Esophagus muscularis mucosa (tissue), 4 donors: ENCODE data around the gene PPID. TPM values are rescaled to one million over a fixed set of nuclear protein-coding genes. Genes with fewer than 3 reads are reported as not detected.

ENCODE experiments used
- DNase-seq: peaks from one replicate; pipeline ENCODE4 v3.0.0-alpha.2; 2017; ENCODE audit errors: extremely low spot score
- H3K27ac ChIP-seq, 4 donors: fragments of 200-600 bp; sonication (generic); replicated peaks in 1 of 4; 1 replicate in 3 of 4; 2 replicates in 1 of 4; pipeline ENCODE4 v1.5.1; 2016 to 2019; ENCODE audit warnings: mild to moderate bottlenecking in 1 of 4
- H3K27me3 ChIP-seq, 4 donors: fragments of 200-600 bp; sonication (generic); one replicate each; pipeline versions ENCODE4 v1.5.1 to v1.6.0; 2016 to 2019
- H3K36me3 ChIP-seq, 4 donors: fragments of 200-600 bp; sonication (generic); one replicate each; pipeline ENCODE4 v1.5.1; 2016 to 2019
- H3K4me1 ChIP-seq, 4 donors: fragments of 200-600 bp; sonication (generic); one replicate each; pipeline ENCODE4 v1.5.1; 2016 to 2019
- H3K4me3 ChIP-seq, 4 donors: fragments of 200-600 bp; sonication (generic); 1 replicate in 2 of 4; 2 replicates in 2 of 4; pipeline ENCODE4 v1.5.1; 2016 to 2019; ENCODE audit warnings: mild to moderate bottlenecking in 4 of 4, moderate library complexity in 1 of 4
- H3K9me3 ChIP-seq, 4 donors: fragments of 200-600 bp; sonication (generic); 1 replicate in 3 of 4; 2 replicates in 1 of 4; pipeline ENCODE4 v1.5.1; 2016 to 2019
- CTCF ChIP-seq, 3 experiments: fragments of 200-600 bp in 2 of 3; fragments of 450-650 bp in 1 of 3; sonication (generic) in 2 of 3; IDR thresholded peaks; one replicate each; pipeline ENCODE4 v1.5.1; 2017 to 2019; ENCODE audit warnings: antibody characterized with exemption in 3 of 3, mild to moderate bottlenecking in 2 of 3, moderate library complexity in 1 of 3
- EP300 ChIP-seq: sonication (generic); formaldehyde crosslinking; IDR thresholded peaks from one replicate; pipeline ENCODE4 v1.6.1; 2017; ENCODE audit warnings: antibody characterized with exemption
- POLR2A ChIP-seq: fragments of 450-650 bp; IDR thresholded peaks from one replicate; pipeline ENCODE4 v1.6.1; 2017; ENCODE audit warnings: antibody characterized with exemption, moderate library complexity, mild to moderate bottlenecking, low read depth
- POLR2AphosphoS5 ChIP-seq, 2 donors: sonication (generic); formaldehyde crosslinking; IDR thresholded peaks; one replicate each; pipeline ENCODE4 v1.6.1; 2017; ENCODE audit warnings: antibody characterized with exemption in 2 of 2
- WGBS: methylation state at CpG from one replicate; pipeline ENCODE4 v1.1.5; 2018; 5-methylcytosine and 5-hydroxymethylcytosine counted together
- intact Hi-C: fragments of 100-400 bp; cut with DNase I; formaldehyde crosslinking; loops from one replicate; pipeline ENCODE4 v1.15.1; 2023
- total RNA-seq, 4 donors: library from RNA; depleted of rRNA; stranded (reverse); fragments of >200 nt; gene quantifications; one replicate each; pipeline versions ENCODE4 v1.1.0 to v1.2.1, GENCODE V29; 2016

Gene PPID
- total RNA-seq, 4 donors from 2014 or later: 17.1 to 29.0 (median 25.8) TPM

GRCh38 chr4:158741326-158742021 is 18.3 kb upstream of the PPID start:
- Histone ChIP-seq H3K4me1 (no peaks in the 10 kb centered on the region), H3K27ac (no peak overlapping the region), H3K36me3 (no peaks in the 10 kb centered on the region), H3K9me3 (no peaks in the 10 kb centered on the region), H3K4me3 (no peak overlapping the region), H3K27me3 (no peaks in the 10 kb centered on the region)
- TF ChIP-seq POLR2AphosphoS5 (IDR thresholded peaks at IDR 0.05): no peak
- TF ChIP-seq CTCF (IDR thresholded peaks at IDR 0.05): no peak
- no peak for TF ChIP-seq POLR2A
- TF ChIP-seq EP300: no peak
- 94% methylated on average over 3 of the region's 3 CpGs for WGBS
- intact Hi-C loops: no loop called here
- no peak for DNase-seq

- TF ChIP-seq POLR2AphosphoS5 (IDR thresholded peaks at IDR 0.05): no peak
- no peak for TF ChIP-seq CTCF (IDR thresholded peaks at IDR 0.05)
- TF ChIP-seq POLR2A: no peak
- TF ChIP-seq EP300: no peak
- no peaks in the 10 kb centered on the region for H3K9me3 ChIP-seq
- H3K27me3 ChIP-seq: no peaks in the 10 kb centered on the region
- intact Hi-C loops: no loop called here
- H3K27ac ChIP-seq: no peak overlapping the region
- H3K36me3 ChIP-seq: no peaks in the 10 kb centered on the region
- no peak for DNase-seq
- H3K4me3 ChIP-seq: no peak overlapping the region
- 88% methylated on average over 2 of the region's 2 CpGs for WGBS
- H3K4me1 ChIP-seq: no peaks in the 10 kb centered on the region
Measured at GRCh38 chr4:158739600-158739999, 16.4 kb upstream of the PPID start.

- no peak for DNase-seq
- Histone ChIP-seq H3K27ac (no peak overlapping the region), H3K4me3 (no peak overlapping the region), H3K36me3 (no peaks in the 10 kb centered on the region), H3K27me3 (no peaks in the 10 kb centered on the region), H3K4me1 (no peaks in the 10 kb centered on the region), H3K9me3 (no peaks in the 10 kb centered on the region)
- WGBS: 97% methylated on average over 2 of the region's 2 CpGs
- TF ChIP-seq POLR2AphosphoS5 (IDR thresholded peaks at IDR 0.05): no peak
- TF ChIP-seq POLR2A: no peak
- no peak for TF ChIP-seq CTCF (IDR thresholded peaks at IDR 0.05)
- TF ChIP-seq EP300: no peak
- intact Hi-C loops: no loop called here
Measured at GRCh38 chr4:158738866-158739265, 15.7 kb upstream of the PPID start.

GRCh38 chr4:158729716-158730559 is 6.7 kb upstream of the PPID start:
- no peak for TF ChIP-seq POLR2A
- TF ChIP-seq EP300: no peak
- peak; percentile 84 to 95 (median 95) for TF ChIP-seq CTCF (IDR thresholded peaks at IDR 0.05)
- peak in 1 of 2 donors; percentile 45 for TF ChIP-seq POLR2AphosphoS5 (IDR thresholded peaks at IDR 0.05)
- H3K27me3 ChIP-seq: no peaks in the 10 kb centered on the region
- no peaks in the 10 kb centered on the region for H3K36me3 ChIP-seq
- H3K27ac ChIP-seq: no peak overlapping the region
- H3K9me3 ChIP-seq: no peaks in the 10 kb centered on the region
- intact Hi-C loops: loop anchor here (1.0 to 10.0 kb wide), 3 partner anchors 119 to 445 kb away; partner anchors contain the start of gene RAPGEF2
- no peak overlapping the region for H3K4me3 ChIP-seq
- DNase-seq: no peak
- H3K4me1 ChIP-seq: peaks cover 0 to 10% (median 3%) of the 10 kb centered on the region in 4 donors
- 14% methylated on average over 5 of the region's 5 CpGs for WGBS
